Stimulated activated CD4-positive, alpha-beta T cell treated with anti-CD3 and anti-CD28 coated beads, Interleukin-15, amount 100 ng/mL, for 1 hour (primary cell): ENCODE data around the gene CACNA1A.

Experiments
- DNase-seq, 2 donors: peaks; one replicate each; pipeline ENCODE4 v3.0.0-alpha.2; 2020; ENCODE audit warnings: low read depth in 1 of 2, low spot score in 1 of 2

CACNA1A gene

GRCh38 chr19:13493516-13494310 is 12.6 kb downstream of the CACNA1A start:
- DNase-seq: no peak

- DNase-seq: no peak
Measured at GRCh38 chr19:13492128-13492527, 14.2 kb downstream of the CACNA1A start.

- DNase-seq: no peak
Measured at GRCh38 chr19:13487985-13488384, 18.3 kb downstream of the CACNA1A start.

- DNase-seq: no peak
Measured at GRCh38 chr19:13484166-13484565, 22.1 kb downstream of the CACNA1A start.

DNA sequence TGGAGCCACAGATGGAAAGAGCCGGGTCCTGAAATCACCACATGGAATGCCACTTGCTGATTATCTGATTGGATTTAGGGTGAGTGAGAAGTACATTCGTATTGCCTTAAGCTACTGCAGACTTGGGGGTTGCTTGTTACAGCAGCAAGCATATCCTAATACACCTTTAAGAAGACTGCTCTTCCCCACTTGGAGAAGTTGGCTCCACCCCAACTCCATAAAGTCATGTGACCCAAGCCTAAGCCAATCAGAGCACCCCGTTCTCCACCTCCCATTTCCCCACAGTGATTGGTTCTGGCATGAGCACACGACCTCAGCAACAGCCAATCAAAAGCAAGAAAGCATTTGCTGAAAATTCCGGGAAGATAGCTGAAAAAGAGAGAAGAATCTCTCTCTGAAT is 23.1 kb downstream of the CACNA1A start:
- no peak for DNase-seq

DNA sequence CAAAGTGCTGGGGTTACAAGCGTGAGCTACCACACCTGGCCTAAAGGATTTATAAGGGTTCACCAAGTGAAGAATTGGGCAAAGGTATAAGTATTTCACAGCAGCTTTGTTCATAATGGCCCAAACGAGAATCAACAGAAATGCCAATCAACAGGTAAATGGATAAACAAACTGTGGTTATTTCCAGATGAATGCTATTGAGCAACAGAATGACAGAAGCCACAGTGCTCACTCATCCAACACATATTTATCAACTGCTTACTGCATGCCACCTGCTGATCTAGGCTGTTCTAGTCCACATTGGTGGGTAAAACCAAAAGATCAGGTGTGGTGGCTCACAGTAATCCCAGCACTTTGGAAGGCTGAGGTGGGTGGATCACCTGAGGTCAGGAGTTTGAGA is 27.7 kb downstream of the CACNA1A start:
- DNase-seq: no peak

- DNase-seq: no peak
Measured at GRCh38 chr19:13476071-13476470, 30.2 kb downstream of the CACNA1A start.

DNA sequence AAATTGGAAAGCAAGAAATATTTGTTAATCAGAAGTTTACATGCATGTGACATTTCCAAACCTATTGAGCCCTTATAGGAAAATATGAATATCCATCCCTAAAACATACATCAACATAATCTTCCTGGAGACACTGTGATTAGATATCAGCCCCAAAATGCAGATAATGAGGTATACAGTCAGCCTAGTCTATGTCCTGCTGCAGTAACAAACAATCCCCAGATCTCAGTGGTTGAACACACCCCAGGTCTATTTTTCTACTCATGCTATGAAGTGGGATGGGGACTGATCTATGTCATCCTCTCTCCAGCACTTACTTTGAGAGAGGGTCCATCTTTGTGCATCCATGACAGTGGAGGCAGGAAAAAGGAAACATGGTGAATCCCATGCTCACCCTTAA is 31.2 kb downstream of the CACNA1A start:
- no peak for DNase-seq

- DNase-seq: no peak
Measured at GRCh38 chr19:13466697-13467096, 39.6 kb downstream of the CACNA1A start.

- DNase-seq: no peak
Measured at GRCh38 chr19:13463296-13463695, 43.0 kb downstream of the CACNA1A start.

DNA sequence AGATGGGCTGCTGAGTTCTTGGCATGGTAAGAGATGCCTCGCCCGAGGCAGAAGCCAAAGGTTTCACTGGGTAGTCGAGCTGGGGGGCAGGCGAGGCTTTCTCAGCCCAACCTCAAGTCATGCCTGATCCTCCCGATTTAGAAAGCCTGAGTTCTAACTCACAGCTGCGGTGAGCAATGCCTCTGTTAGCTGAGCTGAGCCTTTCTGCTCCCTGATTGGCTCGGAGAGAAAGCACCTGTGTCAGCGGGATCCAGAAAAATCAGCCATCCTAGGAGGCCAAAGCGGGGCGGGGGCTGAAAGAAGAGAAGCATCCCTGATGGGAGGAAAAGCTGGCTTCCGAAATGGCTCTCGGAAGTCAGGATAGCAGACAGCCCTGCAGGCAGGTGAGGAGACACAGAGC is 44.7 kb downstream of the CACNA1A start:
- no peak for DNase-seq

DNA sequence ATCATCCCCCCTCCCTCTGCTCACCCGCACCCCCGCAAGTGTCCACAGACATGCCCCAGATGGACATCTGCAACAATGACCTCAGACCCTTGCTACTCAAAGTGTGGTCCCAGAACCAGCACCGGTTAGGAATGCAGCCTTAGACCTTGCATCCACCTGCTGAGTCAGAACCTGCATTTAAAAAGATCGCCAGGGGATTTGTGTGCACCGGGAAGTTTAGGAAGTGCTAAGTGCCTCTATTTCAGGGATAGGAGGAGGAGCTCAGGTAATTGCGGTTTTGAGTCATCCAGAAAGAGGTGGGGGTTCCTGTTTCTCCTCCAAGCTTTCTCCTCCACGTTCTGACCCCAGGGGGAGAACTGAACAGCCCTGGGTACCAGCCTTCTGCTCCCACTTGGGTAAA is 46.2 kb downstream of the CACNA1A start:
- DNase-seq: no peak

DNA sequence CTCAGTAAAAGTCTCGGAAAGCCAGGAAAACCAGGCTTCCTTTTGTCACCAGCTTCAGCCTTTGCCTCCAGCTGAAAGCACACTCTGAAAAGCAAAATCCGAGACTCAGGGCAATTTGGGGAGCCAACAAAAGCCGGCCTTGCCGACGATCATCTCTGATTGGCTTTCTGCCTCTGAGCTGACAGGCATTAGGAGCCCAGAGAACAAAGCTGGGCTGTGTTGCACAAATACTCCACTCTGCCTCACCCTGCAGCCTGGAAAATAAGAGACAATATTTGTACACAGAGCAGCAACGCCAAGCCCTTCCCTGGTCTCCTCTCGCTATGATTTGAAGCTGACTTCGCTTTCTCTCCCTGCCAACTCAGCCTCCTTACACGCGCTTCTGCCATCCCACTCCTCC is 46.9 kb downstream of the CACNA1A start:
- no peak for DNase-seq

- no peak for DNase-seq
Measured at GRCh38 chr19:13451434-13451995, 54.8 kb downstream of the CACNA1A start.

GRCh38 chr19:13447978-13448377 is 58.3 kb downstream of the CACNA1A start:
- DNase-seq: no peak

DNA sequence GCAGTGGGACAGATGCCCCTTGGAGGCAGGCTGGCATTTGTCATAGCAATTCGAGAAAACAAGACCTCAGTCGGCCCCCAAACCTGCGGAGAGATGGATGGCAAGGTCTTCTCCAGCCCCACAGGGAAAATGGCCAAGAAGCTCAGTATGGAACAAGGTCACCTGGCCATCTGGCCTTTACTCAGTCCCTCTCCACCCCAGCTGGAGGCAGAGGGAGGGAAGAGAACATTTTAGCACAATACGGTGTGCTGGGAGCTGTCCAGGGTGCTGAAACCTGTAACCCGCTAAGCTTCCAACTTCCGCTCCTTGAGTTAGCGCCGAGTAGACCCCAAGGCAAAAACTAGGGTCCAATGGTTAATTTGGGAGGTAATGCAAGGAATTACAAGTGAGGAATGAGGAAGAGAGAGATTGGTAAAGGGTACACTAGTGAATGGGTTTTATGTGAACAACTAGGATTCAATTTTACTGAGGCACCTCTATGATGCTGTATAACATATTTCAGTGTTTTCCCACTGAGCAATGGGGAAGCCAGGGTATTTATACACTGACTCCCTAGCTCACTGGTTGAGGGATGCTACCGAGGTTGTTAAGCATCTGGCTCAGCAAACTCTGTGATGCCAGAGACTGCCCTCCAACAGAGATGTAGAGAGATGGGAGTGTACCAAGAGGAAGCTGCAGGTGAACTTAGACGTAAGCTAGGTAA is 64.3 kb downstream of the CACNA1A start:
- DNase-seq: peak in 1 of 2 donors; percentile 3

GRCh38 chr19:13437919-13438618 is 68.2 kb downstream of the CACNA1A start:
- no peak for DNase-seq

GRCh38 chr19:13436352-13436751 is 69.9 kb downstream of the CACNA1A start:
- DNase-seq: no peak

DNA sequence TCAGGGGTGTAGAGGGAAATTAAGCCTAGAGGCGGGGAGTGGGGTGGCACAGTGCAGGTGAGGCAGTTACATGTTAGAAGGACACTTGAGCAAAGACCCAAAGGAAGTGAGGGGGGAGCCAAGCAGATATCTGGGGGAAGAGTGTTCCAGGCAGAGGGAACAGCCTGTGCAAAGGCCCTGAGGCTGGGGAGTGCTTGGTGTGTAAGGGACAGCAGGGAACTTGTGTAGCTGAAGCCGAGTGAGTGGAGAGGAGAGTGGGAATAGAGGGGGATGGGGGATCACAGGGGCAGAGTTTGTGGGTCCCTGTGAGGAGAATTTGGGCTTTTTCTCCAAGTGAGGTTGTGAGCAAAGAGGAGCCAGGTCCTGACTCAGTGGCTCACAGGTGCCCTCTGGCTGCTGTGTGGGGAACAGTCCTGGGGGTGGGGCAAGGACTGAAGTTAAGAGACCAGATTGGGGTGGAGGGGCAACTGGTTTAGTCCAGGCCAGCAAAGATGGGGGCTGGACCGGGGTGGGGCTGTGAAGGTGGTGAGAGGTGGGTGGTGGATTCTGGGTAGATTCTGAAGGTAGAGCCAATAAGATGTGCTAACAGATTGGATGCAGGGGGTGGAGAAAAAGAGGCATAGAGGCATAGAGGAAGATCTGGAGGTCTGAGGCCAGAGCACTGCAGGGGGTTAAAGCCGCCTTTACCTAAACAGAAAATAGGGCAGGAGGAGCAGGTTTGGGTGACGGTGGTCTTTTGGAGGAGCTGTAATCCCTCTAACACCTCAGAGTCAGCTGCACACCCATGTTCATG is 75.3 kb downstream of the CACNA1A start:
- DNase-seq: peak; percentile 7 to 29

DNA sequence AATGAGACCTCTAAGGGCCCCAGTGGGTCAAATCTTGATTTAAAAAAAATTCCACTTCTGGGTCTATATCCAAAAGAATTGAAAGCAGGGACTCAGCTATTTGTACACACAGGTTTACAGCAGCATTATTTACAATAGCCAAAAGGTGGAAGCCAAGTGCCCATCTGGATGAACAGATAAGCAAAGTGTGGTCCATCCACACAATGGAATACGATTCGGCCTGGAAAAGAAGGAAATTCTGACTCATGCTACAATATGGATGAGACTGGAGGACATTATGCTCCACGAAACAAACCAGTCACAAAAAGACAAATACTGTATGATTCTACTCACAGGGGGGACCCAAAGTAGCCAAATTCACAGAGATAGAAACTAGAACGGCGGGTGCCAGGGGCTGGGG is 76.7 kb downstream of the CACNA1A start:
- DNase-seq: no peak

GRCh38 chr19:13428352-13428751 is 77.9 kb downstream of the CACNA1A start:
- no peak for DNase-seq
